Lung (tissue), 12 donors: ENCODE measurements around the gene LPIN3. TPM values are rescaled to one million over a fixed set of nuclear protein-coding genes. Genes with fewer than 3 reads are reported as not detected.

Experiments
- ATAC-seq: fragments of 200-7000 bp; cut with Tn5 transposase; one replicate; pipeline ENCODE4 v1.9.1; 2020; ENCODE audit warnings: moderate number of reproducible peaks; ENCODE audit not compliant: insufficient read depth, low FRiP score
- DNase-seq, 3 donors: peaks; one replicate each; pipeline ENCODE4 v3.0.0-alpha.2; 2013 to 2017
- H3K27ac ChIP-seq, 2 donors: one replicate each; pipeline ENCODE4 v1.5.1; 2013; ENCODE audit warnings: mild to moderate bottlenecking in 2 of 2, moderate library complexity in 2 of 2, control low read depth in 1 of 2, inconsistent platforms in 1 of 2, low read depth in 1 of 2, low read length in 1 of 2
- H3K27me3 ChIP-seq, 3 donors: one replicate each; pipeline ENCODE4 v1.5.1; 2013; ENCODE audit warnings: low read length in 2 of 3; ENCODE audit not compliant: control insufficient read depth in 3 of 3, insufficient read depth in 3 of 3
- H3K36me3 ChIP-seq, 4 donors: one replicate each; pipeline ENCODE4 v1.5.1; 2013; ENCODE audit warnings: low read length in 4 of 4, mild to moderate bottlenecking in 1 of 4, moderate library complexity in 1 of 4; ENCODE audit not compliant: control insufficient read depth in 4 of 4, insufficient read depth in 4 of 4
- H3K4me1 ChIP-seq, 5 donors: one replicate each; pipeline ENCODE4 v1.5.1; 2013; ENCODE audit warnings: low read length in 5 of 5, mild to moderate bottlenecking in 2 of 5, moderate library complexity in 1 of 5; ENCODE audit not compliant: control insufficient read depth in 5 of 5, insufficient read depth in 5 of 5
- H3K4me3 ChIP-seq: one replicate; pipeline ENCODE4 v1.5.1; 2013; ENCODE audit warnings: mild to moderate bottlenecking, control low read depth, moderate library complexity
- H3K9ac ChIP-seq, 2 donors: one replicate each; pipeline ENCODE4 v1.5.1; 2013; ENCODE audit warnings: low read length in 2 of 2, control low read depth in 1 of 2; ENCODE audit not compliant: insufficient read depth in 1 of 2
- H3K9me3 ChIP-seq, 4 donors: one replicate each; pipeline ENCODE4 v1.5.1; 2013; ENCODE audit warnings: low read length in 3 of 4, mild to moderate bottlenecking in 1 of 4, moderate library complexity in 1 of 4; ENCODE audit not compliant: control insufficient read depth in 4 of 4, insufficient read depth in 3 of 4
- CTCF ChIP-seq: IDR thresholded peaks from 2 replicates; pipeline ENCODE4 v1.5.1; 2012; ENCODE audit warnings: mild to moderate bottlenecking; ENCODE audit errors: control extremely low read depth, extremely low read depth
- WGBS, 2 donors: extraction: QIAGEN DNeasy Blood & Tissue Kit; methylation state at CpG; one replicate each; pipeline ENCODE4 v1.1.7; 2013; 5-methylcytosine and 5-hydroxymethylcytosine counted together
- polyA plus RNA-seq, 2 donors: library from polyadenylated mRNA; stranded (reverse); fragments of 200-250 nt; gene quantifications; one replicate each; pipeline ENCODE4 v1.2.1, GENCODE V29; 2013
- total RNA-seq, 2 donors: library from RNA; depleted of rRNA in 1 of 2; stranded (reverse); fragments of >200 nt in 1 of 2; gene quantifications; one replicate each; pipeline ENCODE4 v1.2.1, GENCODE V29; 2014 to 2021
- donor health status: control.
- donor health status: control.
- donor health status: Bipolar disorder and iron deficiency.
- donor health status: healthy.
- donor health status: DM: yes; HTN: yes; CAD: no.

Gene LPIN3
- total and polyA plus RNA-seq, 4 donors = 5.2 to 16.4 (median 10.4) TPM

GRCh38 chr20:41377275-41377674 is 36.7 kb downstream of the LPIN3 start:
- DNase-seq (no peak), ATAC-seq (no peak)
- Histone ChIP-seq H3K9me3 (peaks cover 0 to 4% (median 1%) of the 10 kb centered on the region in 4 donors), H3K9ac (no peak overlapping the region), H3K4me1 (peaks cover 0 to 5% (median 0%) of the 10 kb centered on the region in 5 donors), H3K27me3 (peaks cover 0 to 5% (median 0%) of the 10 kb centered on the region in 3 donors), H3K4me3 (no peak overlapping the region), H3K27ac (no peak overlapping the region), H3K36me3 (no peaks in the 10 kb centered on the region)
- 42 to 48% methylated on average over 6 of the region's 6 CpGs for WGBS, 2 donors
- no peak for TF ChIP-seq CTCF

- no peak for ATAC-seq
- Histone ChIP-seq H3K27ac (no peak overlapping the region), H3K36me3 (no peaks in the 10 kb centered on the region), H3K9ac (no peak overlapping the region), H3K4me3 (no peak overlapping the region), H3K4me1 (peaks cover 0 to 5% (median 0%) of the 10 kb centered on the region in 5 donors), H3K9me3 (peaks cover 0 to 4% (median 0%) of the 10 kb centered on the region in 4 donors), H3K27me3 (peaks cover 0 to 3% (median 0%) of the 10 kb centered on the region in 3 donors)
- DNase-seq = no peak
- no peak for TF ChIP-seq CTCF
- WGBS, 2 donors = 26 to 73% methylated on average over 2 of the region's 2 CpGs
These were observed 38.9 kb downstream of the LPIN3 start for GRCh38 chr20:41379551-41379950.

- WGBS, 2 donors = 52 to 66% methylated on average over 12 of the region's 12 CpGs
These were observed 40.1 kb downstream of the LPIN3 start for GRCh38 chr20:41380551-41381193.

More at GRCh38 chr20:41380551-41381193, 40.1 kb downstream of the LPIN3 start:
- H3K27me3 ChIP-seq = peaks cover 0 to 3% (median 0%) of the 10 kb centered on the region in 3 donors
- no peak overlapping the region for H3K27ac ChIP-seq
- no peak for ATAC-seq
- no peak overlapping the region for H3K9ac ChIP-seq
- no peak overlapping the region for H3K4me3 ChIP-seq
- TF ChIP-seq CTCF = no peak
- H3K9me3 ChIP-seq = peaks cover 0 to 3% (median 0%) of the 10 kb centered on the region in 4 donors
- DNase-seq = peak in 1 of 3 donors; percentile 26
- H3K4me1 ChIP-seq = peaks cover 0 to 5% (median 0%) of the 10 kb centered on the region in 5 donors
- no peaks in the 10 kb centered on the region for H3K36me3 ChIP-seq
